Measurements from ENCODE around the gene AGBL1. TPM values are rescaled to one million over a fixed set of nuclear protein-coding genes. Genes with fewer than 3 reads are reported as not detected.

AGBL1 gene
- total and polyA plus RNA-seq, 2 experiments from 2014 or later: 0.03 TPM; not detected in 1

GRCh38 chr15:86491118-86491517 is 411.4 kb downstream of the AGBL1 start:
- H3K9me2 ChIP-seq (ENCODE audit: insufficient read depth): peaks cover 12% of the 10 kb centered on the region; the same call in 1 of the 2 replicates
- ATAC-seq: no peak

More at GRCh38 chr15:86491118-86491517, 411.4 kb downstream of the AGBL1 start:
- no peaks in the 10 kb centered on the region for H3K27me3 Mint-ChIP-seq (ENCODE audit: insufficient read depth, low read depth, poor library complexity)
- TF ChIP-seq POLR2AphosphoS5 (IDR thresholded peaks at IDR 0.05; ENCODE audit: low read depth): no peak
- TF ChIP-seq EZH2phosphoT487 (IDR thresholded peaks at IDR 0.05; ENCODE audit: unreplicated experiment): no peak
- no peak for TF ChIP-seq CREB1 (CRISPR knock-in tag; IDR thresholded peaks at IDR 0.05; ENCODE audit: low read depth)
- TF ChIP-seq ZNF114 (CRISPR knock-in tag; IDR thresholded peaks at IDR 0.05): no peak
- no peak for TF ChIP-seq CTCF (conservative IDR thresholded peaks at IDR 0.05; ENCODE audit: low read depth in 2 of 2)
- no peak for TF ChIP-seq ZNF331 (CRISPR knock-in tag; IDR thresholded peaks at IDR 0.05; ENCODE audit: low read depth)
- TF ChIP-seq, protein P1, sequence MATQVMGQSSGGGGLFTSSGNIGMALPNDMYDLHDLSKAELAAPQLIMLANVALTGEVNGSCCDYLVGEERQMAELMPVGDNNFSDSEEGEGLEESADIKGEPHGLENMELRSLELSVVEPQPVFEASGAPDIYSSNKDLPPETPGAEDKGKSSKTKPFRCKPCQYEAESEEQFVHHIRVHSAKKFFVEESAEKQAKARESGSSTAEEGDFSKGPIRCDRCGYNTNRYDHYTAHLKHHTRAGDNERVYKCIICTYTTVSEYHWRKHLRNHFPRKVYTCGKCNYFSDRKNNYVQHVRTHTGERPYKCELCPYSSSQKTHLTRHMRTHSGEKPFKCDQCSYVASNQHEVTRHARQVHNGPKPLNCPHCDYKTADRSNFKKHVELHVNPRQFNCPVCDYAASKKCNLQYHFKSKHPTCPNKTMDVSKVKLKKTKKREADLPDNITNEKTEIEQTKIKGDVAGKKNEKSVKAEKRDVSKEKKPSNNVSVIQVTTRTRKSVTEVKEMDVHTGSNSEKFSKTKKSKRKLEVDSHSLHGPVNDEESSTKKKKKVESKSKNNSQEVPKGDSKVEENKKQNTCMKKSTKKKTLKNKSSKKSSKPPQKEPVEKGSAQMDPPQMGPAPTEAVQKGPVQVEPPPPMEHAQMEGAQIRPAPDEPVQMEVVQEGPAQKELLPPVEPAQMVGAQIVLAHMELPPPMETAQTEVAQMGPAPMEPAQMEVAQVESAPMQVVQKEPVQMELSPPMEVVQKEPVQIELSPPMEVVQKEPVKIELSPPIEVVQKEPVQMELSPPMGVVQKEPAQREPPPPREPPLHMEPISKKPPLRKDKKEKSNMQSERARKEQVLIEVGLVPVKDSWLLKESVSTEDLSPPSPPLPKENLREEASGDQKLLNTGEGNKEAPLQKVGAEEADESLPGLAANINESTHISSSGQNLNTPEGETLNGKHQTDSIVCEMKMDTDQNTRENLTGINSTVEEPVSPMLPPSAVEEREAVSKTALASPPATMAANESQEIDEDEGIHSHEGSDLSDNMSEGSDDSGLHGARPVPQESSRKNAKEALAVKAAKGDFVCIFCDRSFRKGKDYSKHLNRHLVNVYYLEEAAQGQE (IDR thresholded peaks at IDR 0.05; ENCODE audit: unreplicated experiment): no peak
- no peak for TF ChIP-seq ETS1 (IDR thresholded peaks at IDR 0.05)
- no peak for TF ChIP-seq JUNB (IDR thresholded peaks at IDR 0.05; ENCODE audit: unreplicated experiment)
- no peak for TF ChIP-seq NANOG (IDR thresholded peaks at IDR 0.05; ENCODE audit: borderline replicate concordance)
- H3K36me3 Mint-ChIP-seq (ENCODE audit: low read depth): no peaks in the 10 kb centered on the region
- no peak overlapping the region for H3K4me3 Mint-ChIP-seq
- no peak overlapping the region for H2AFZ ChIP-seq
- H3K9me3 Mint-ChIP-seq: no peaks in the 10 kb centered on the region
- no peaks in the 10 kb centered on the region for H3F3A ChIP-seq (replicated peaks; ENCODE audit: low read depth)
- no peaks in the 10 kb centered on the region for H3K36me3 ChIP-seq (ENCODE audit: insufficient read depth)
- H3K27ac ChIP-seq (ENCODE audit: low read depth): no peak overlapping the region
- peaks cover 3% of the 10 kb centered on the region; the same call in 2 of the 3 replicates for H3K4me1 Mint-ChIP-seq
- no peak overlapping the region; the same call in 1 of the 2 replicates for H3K27ac Mint-ChIP-seq
- DNase-seq (ENCODE audit: low spot score): no peak
- H4K20me1 ChIP-seq (replicated peaks; ENCODE audit: insufficient read depth): no peaks in the 10 kb centered on the region
- H3K4me1 ChIP-seq (ENCODE audit: insufficient read depth): no peaks in the 10 kb centered on the region
- no peak overlapping the region for H3K4me3 ChIP-seq
- H3K4me2 ChIP-seq: no peak overlapping the region
- no peaks in the 10 kb centered on the region for H3K27me3 ChIP-seq (ENCODE audit: insufficient read depth)
- no peaks in the 10 kb centered on the region for H3K79me2 ChIP-seq (replicated peaks; ENCODE audit: insufficient read depth)

All from GM23338 (cell line).